OCI-LY1 (cell line): ENCODE results near the gene ZNF768.

Experiments used
- H2AFZ ChIP-seq: fragments of 200-600 bp; sonication (generic), shearing (Covaris generic); 2 replicates; pipeline ENCODE4 v1.6.0; 2014; ENCODE audit warnings: antibody characterized with exemption, mild to moderate bottlenecking, low read length
- H3F3A ChIP-seq: fragments of 200-600 bp; sonication (generic), shearing (Covaris generic); 2 replicates; pipeline ENCODE4 v1.6.0; 2014; ENCODE audit warnings: mild to moderate bottlenecking, antibody characterized with exemption, low read length, moderate library complexity; ENCODE audit not compliant: insufficient read depth
- H3K27ac ChIP-seq: fragments of 200-600 bp; sonication (generic); 2 replicates; pipeline ENCODE4 v1.5.1; 2014; ENCODE audit warnings: low read length, mixed run types, mild to moderate bottlenecking, low read depth; ENCODE audit not compliant: poor library complexity, severe bottlenecking
- H3K27me3 ChIP-seq: fragments of 200-600 bp; sonication (generic); 2 replicates; pipeline ENCODE4 v1.6.0; 2014; ENCODE audit warnings: antibody characterized with exemption, mild to moderate bottlenecking, low read length, moderate library complexity; ENCODE audit not compliant: insufficient read depth
- H3K36me3 ChIP-seq: fragments of 200-600 bp; sonication (generic); 2 replicates; pipeline ENCODE4 v1.6.1; 2014; ENCODE audit warnings: mild to moderate bottlenecking, antibody characterized with exemption, low read length, moderate library complexity, mixed read lengths; ENCODE audit not compliant: insufficient read depth
- H3K4me1 ChIP-seq: fragments of 200-600 bp; sonication (generic); 2 replicates; pipeline ENCODE4 v1.5.1; 2014; ENCODE audit warnings: mild to moderate bottlenecking, low read length, moderate library complexity; ENCODE audit not compliant: insufficient read depth, severe bottlenecking
- H3K4me2 ChIP-seq: fragments of 200-600 bp; sonication (generic), shearing (Covaris generic); 2 replicates; pipeline ENCODE4 v1.6.1; 2014; ENCODE audit warnings: low read length
- H3K4me3 ChIP-seq: fragments of 200-600 bp; sonication (generic); 2 replicates; pipeline ENCODE4 v1.5.1; 2014; ENCODE audit warnings: low read length, low read depth, mild to moderate bottlenecking, mixed read lengths; ENCODE audit not compliant: poor library complexity, severe bottlenecking
- H3K79me2 ChIP-seq: fragments of 200-600 bp; shearing (Covaris generic); 2 replicates; pipeline ENCODE4 v1.6.1; 2016; ENCODE audit warnings: mixed run types, low read length, mixed read lengths; ENCODE audit not compliant: insufficient read depth
- H3K9ac ChIP-seq: fragments of 200-600 bp; sonication (generic), shearing (Covaris generic); 2 replicates; pipeline ENCODE4 v1.6.1; 2014; ENCODE audit warnings: mild to moderate bottlenecking, low read length, mixed read lengths
- H3K9me2 ChIP-seq: fragments of 200-600 bp; sonication (generic), shearing (Covaris generic); 2 replicates; pipeline ENCODE4 v1.6.1; 2014; ENCODE audit warnings: low read depth, mild to moderate bottlenecking, low read length, mixed read lengths
- H3K9me3 ChIP-seq: fragments of 200-600 bp; shearing (Covaris generic); 2 replicates; pipeline ENCODE4 v1.6.1; 2014; ENCODE audit warnings: low read length, mixed read lengths
- H4K20me1 ChIP-seq: fragments of 200-600 bp; sonication (generic), shearing (Covaris generic); 2 replicates; pipeline ENCODE4 v1.6.0; 2016; ENCODE audit warnings: mild to moderate bottlenecking, low read length; ENCODE audit not compliant: insufficient read depth
- EZH2 ChIP-seq: fragments of 200-600 bp; sonication (generic), shearing (Covaris generic); IDR thresholded peaks from 2 replicates; pipeline ENCODE4 v1.8.0; 2017; ENCODE audit warnings: borderline replicate concordance, mixed run types, mild to moderate bottlenecking, antibody characterized with exemption, low read length, moderate library complexity, mixed read lengths
- TF ChIP-seq, protein P1 (sequence below): fragments of 200-600 bp; sonication (generic), shearing (Covaris generic); IDR thresholded peaks from 2 replicates; pipeline ENCODE4 v1.5.1; 2017; ENCODE audit warnings: mild to moderate bottlenecking, antibody characterized with exemption, low read length, moderate library complexity, mixed read lengths

ZNF768 gene

DNA sequence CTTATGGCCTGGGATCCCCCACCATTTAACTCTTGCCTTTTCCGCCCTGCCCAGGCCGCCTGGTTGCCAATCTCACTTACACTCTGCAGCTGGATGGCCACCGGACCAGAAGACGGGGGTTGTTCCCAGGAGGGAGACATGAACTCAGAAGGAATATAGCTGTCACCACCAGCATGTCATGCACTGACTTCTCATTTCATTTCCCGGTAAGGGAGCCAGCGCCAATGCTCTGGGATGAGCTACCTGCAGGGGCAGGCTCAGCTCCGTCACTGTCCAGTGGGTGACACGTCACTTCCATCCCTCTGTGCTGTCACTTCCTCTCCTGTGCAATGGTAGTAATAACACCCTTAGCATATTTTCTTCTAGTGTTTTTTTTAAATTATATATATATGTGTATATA, 27.1 kb downstream of the ZNF768 start:
- no peaks in the 10 kb centered on the region for H3K79me2 ChIP-seq
- TF ChIP-seq, protein P1, sequence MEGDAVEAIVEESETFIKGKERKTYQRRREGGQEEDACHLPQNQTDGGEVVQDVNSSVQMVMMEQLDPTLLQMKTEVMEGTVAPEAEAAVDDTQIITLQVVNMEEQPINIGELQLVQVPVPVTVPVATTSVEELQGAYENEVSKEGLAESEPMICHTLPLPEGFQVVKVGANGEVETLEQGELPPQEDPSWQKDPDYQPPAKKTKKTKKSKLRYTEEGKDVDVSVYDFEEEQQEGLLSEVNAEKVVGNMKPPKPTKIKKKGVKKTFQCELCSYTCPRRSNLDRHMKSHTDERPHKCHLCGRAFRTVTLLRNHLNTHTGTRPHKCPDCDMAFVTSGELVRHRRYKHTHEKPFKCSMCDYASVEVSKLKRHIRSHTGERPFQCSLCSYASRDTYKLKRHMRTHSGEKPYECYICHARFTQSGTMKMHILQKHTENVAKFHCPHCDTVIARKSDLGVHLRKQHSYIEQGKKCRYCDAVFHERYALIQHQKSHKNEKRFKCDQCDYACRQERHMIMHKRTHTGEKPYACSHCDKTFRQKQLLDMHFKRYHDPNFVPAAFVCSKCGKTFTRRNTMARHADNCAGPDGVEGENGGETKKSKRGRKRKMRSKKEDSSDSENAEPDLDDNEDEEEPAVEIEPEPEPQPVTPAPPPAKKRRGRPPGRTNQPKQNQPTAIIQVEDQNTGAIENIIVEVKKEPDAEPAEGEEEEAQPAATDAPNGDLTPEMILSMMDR = no peak
- TF ChIP-seq EZH2 = no peak
- H2AFZ ChIP-seq = no peak overlapping the region
- H3K36me3 ChIP-seq = peaks cover 73% of the 10 kb centered on the region
- H3K4me2 ChIP-seq = no peak overlapping the region
- no peaks in the 10 kb centered on the region for H3K27me3 ChIP-seq
- no peaks in the 10 kb centered on the region for H3F3A ChIP-seq
- no peaks in the 10 kb centered on the region for H3K9me2 ChIP-seq
- H4K20me1 ChIP-seq = no peaks in the 10 kb centered on the region
- H3K4me1 ChIP-seq = no peaks in the 10 kb centered on the region
- H3K9me3 ChIP-seq = no peaks in the 10 kb centered on the region
- no peak overlapping the region for H3K27ac ChIP-seq
- no peak overlapping the region for H3K9ac ChIP-seq
- no peak overlapping the region for H3K4me3 ChIP-seq

- Histone ChIP-seq H3K36me3 (peaks cover 77% of the 10 kb centered on the region), H3K4me1 (no peaks in the 10 kb centered on the region), H3K27ac (no peak overlapping the region), H3K4me2 (no peak overlapping the region), H3F3A (no peaks in the 10 kb centered on the region), H3K9me3 (no peaks in the 10 kb centered on the region), H3K9ac (no peak overlapping the region), H3K9me2 (no peaks in the 10 kb centered on the region), H3K27me3 (no peaks in the 10 kb centered on the region), H3K79me2 (no peaks in the 10 kb centered on the region), H3K4me3 (no peak overlapping the region), H4K20me1 (no peaks in the 10 kb centered on the region), H2AFZ (no peak overlapping the region)
- no peak for TF ChIP-seq EZH2
- TF ChIP-seq, protein P1 = no peak
These were observed 31.7 kb downstream of the ZNF768 start for GRCh38 chr16:30494709-30495108.

DNA sequence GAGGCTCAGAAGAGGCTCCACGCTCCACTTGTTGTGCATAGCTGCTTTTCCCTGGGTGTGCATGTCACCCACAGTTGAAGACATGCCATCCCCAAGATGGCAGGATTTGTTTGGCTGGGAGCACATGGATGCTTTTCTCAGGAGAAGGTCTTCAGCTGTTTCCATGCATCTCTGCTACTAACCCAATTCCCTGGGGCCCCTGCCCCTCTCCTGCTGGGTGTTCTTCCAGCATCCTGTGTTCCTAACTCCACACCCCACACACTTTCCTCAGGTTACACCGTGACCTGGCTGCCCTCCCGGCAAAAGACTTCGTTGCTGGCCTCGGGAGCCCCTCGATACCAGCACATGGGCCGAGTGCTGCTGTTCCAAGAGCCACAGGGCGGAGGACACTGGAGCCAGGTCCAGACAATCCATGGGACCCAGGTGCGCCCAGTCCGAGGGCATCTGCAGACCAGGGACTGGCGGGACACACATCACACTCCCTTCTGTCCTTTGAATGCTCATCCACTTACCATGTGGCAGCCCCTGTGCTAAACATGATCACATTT, 32.4 kb downstream of the ZNF768 start:
- Histone ChIP-seq H3K4me1 (no peaks in the 10 kb centered on the region), H3K27ac (no peak overlapping the region), H3K9me3 (no peaks in the 10 kb centered on the region), H3K79me2 (no peaks in the 10 kb centered on the region), H3F3A (no peaks in the 10 kb centered on the region), H3K36me3 (peaks cover 79% of the 10 kb centered on the region), H3K9ac (no peak overlapping the region), H2AFZ (no peak overlapping the region), H3K4me2 (no peak overlapping the region), H3K9me2 (no peaks in the 10 kb centered on the region), H3K27me3 (no peaks in the 10 kb centered on the region), H4K20me1 (no peaks in the 10 kb centered on the region), H3K4me3 (no peak overlapping the region)
- TF ChIP-seq EZH2 = no peak
- TF ChIP-seq, protein P1 = no peak
